GM12801 (cell line): Measurements from ENCODE around the gene PRPF40B.

Source experiments
- TF ChIP-seq, protein P1 (sequence below): IDR thresholded peaks from one replicate; pipeline ENCODE4 v1.5.1; 2011; ENCODE audit warnings: control low read depth; ENCODE audit not compliant: insufficient read length; ENCODE audit errors: extremely low read depth

The PRPF40B gene

DNA sequence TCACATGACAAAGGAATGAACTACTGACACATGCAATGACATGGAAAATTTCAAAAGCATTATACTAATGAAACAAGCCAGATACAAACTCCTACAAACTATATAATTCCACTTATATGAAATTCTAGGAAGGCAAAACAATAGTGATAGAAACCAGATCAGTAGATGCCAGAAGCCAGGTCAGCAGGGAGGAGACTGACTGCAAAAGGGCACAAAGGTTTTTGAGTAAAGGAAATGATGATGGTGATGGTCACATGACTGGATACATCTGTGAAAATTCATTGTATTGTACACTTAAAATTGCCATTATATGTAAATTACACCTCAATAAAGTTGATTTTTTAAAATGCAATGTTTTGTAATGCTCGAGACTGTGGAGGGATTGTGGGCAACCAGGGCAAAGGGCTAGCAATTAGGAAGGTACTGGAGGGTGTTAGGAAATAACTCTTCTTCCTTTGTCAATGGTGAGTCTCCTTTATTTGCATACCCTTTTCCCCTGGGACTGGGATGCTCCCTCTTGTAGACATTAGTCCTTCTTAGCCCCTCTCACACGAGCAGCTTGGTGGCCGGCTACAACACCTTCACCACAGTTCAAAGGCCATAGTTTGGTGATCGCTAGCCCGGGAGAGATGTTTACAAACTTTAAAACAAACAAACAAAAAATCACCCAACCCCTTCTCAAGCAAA lies 6.7 kb upstream of the PRPF40B start:
- TF ChIP-seq, protein P1, sequence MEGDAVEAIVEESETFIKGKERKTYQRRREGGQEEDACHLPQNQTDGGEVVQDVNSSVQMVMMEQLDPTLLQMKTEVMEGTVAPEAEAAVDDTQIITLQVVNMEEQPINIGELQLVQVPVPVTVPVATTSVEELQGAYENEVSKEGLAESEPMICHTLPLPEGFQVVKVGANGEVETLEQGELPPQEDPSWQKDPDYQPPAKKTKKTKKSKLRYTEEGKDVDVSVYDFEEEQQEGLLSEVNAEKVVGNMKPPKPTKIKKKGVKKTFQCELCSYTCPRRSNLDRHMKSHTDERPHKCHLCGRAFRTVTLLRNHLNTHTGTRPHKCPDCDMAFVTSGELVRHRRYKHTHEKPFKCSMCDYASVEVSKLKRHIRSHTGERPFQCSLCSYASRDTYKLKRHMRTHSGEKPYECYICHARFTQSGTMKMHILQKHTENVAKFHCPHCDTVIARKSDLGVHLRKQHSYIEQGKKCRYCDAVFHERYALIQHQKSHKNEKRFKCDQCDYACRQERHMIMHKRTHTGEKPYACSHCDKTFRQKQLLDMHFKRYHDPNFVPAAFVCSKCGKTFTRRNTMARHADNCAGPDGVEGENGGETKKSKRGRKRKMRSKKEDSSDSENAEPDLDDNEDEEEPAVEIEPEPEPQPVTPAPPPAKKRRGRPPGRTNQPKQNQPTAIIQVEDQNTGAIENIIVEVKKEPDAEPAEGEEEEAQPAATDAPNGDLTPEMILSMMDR = no peak

DNA sequence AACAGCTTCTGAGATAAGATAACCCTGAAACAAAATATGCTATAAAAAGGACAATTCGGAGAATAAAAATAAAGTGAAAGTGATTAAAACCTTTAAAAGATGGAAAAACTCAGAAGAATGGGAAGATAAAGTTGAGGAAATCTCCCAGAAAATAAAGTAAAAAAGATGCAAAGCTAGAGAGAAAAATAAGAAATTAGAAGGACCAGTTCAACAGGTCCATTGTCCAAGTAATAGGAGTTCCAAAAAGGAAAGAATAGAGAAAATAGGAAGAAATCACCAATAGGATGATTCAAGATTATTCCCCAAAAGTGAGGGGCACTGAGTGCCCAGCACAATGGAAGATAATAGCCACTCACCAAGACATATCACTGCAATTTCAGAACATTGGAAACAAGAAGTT lies 4.8 kb upstream of the PRPF40B start:
- TF ChIP-seq, protein P1 = no peak

DNA sequence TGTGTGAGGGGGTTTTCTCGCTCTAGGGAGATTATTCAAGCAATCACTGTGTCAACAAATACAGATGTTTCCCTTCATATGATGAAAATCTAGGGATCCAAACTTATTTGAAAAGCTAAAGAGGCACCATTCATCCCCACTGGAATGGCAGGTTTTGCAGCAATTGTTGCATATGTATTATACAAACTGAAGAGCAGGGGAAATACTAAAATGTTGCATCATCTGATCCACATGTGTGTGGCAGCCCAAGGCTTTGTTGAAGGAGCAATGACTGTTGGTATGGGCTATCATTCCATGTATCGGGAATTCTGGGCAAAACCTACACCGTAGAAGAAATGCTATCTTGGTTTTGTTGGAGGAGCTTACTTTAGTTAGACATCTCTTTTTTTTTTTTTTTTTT lies 4.1 kb upstream of the PRPF40B start:
- TF ChIP-seq, protein P1 = no peak

DNA sequence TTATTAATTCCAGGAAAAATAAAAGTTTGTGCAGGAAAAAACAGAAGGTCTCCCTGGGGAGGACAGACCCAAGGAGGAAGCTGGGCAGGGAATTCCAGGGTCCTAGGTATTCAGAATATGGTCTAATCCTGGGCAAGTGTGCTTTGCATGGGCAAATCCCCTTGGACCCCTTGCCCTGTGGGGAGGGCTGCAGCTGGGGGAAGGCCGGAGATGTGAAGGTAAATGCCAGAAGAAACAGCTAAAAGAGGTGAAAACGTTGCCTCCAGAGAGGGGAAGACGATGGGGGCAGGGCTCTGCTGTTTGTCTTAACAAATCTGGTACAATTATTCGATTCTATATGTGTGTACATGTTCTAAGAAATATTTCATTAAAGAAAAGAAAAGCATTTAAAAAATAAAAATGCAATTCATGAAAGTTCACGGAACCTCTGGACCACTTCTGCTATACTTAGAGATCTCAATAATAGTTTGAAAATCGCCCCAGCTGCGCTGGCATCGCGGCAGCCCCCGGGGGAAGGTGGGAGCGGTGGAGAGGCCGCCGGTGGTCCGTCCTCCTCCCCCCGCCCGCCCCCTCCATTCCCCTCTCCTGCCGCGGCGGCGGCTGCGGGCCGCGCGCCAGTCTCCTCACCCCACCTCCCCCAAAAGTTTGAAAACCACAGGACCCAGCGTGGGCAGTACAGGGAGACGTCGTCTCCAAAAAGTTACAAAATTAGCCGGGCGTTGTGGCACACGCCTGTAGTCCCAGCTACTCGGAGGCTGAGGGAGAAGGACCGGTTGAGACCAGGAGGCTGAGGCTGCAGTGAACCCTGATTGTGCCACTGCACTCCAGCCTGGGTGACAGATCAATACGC lies 1.5 kb upstream of the PRPF40B start:
- TF ChIP-seq, protein P1 = no peak

DNA sequence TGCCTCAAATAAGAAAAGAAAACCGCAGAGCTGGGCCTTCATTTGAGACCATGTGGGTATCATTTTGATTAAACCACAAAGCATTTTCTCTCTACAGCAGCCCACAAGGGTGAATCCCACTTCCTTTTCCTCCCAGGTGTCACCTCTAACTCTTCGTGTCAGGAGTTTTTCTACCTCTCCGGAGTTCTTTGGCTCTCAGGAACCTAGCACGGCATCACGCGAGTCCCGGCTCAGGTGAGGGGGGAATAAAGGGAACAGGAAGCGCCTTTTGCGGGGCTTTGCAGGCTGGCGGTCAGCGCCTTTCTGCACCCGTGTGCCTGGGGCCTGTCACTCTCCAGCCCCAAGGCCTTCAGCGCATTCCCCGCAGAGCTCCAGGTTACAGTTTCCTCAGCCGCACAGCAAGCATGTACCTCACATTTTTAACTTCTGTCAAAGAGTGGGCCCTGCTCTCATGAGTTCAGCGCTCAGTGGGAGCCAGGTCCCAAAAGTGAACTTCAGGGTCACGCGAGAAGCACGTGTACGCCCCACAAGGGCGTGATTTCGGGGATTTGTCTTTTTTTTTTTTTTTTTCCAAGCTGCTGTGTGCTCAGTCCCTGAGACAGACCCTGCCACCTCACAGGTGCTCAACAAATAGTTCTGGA lies 740 bp upstream of the PRPF40B start:
- TF ChIP-seq, protein P1 = no peak

DNA sequence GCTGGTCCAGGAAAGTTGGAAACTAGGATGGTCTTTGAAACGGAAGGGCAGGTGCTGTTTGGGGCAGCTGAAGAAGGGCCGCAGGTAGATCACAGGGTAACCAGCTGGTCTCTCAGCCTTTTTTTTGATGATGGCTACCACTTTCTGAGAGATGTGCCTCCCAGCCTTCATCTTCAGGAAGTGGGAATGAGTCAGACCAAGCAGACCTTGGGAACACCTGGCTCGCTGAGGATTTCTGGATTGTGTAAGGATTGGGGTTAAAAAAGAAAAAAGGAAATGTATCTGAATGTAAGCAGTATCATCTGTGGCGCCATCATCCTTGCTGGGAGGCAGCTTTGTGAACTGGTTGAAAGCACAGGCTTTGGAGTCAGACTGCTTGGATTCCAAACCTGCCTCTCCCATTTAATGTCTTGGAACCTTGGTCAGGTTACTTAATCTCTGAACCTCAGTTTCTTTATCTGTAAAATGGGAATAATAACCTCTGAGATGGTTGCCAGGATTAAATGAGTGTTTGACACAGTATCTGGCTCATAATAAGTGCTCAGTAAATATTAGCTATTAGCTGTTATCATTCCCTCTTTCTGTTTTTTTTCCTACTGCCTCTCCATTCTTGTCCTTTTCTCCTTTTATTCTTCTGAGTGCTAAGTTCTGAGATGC lies 1.7 kb downstream of the PRPF40B start:
- TF ChIP-seq, protein P1 = no peak
